ENCODE measurements around the gene ZNF445. TPM values are rescaled to one million over a fixed set of nuclear protein-coding genes. Genes with fewer than 3 reads are reported as not detected.

The ZNF445 gene
- total RNA-seq, 2 donors from 2014 or later = 4.9 to 7.8 TPM

- peaks cover 0 to 14% (median 0%) of the 10 kb centered on the region in 3 donors for H3K9me3 ChIP-seq
- DNase-seq (no peak), ATAC-seq (no peak)
- intact Hi-C loops (cut with DNase I) = no loop called here
- H3K36me3 ChIP-seq (replicated peaks in 1 of 2; ENCODE audit: insufficient read depth in 1 of 2, low read depth in 2 of 2) = no peaks in the 10 kb centered on the region
- no peaks in the 10 kb centered on the region for H3K4me1 ChIP-seq
- H3K27ac ChIP-seq = no peak overlapping the region
- TF ChIP-seq, protein P1, sequence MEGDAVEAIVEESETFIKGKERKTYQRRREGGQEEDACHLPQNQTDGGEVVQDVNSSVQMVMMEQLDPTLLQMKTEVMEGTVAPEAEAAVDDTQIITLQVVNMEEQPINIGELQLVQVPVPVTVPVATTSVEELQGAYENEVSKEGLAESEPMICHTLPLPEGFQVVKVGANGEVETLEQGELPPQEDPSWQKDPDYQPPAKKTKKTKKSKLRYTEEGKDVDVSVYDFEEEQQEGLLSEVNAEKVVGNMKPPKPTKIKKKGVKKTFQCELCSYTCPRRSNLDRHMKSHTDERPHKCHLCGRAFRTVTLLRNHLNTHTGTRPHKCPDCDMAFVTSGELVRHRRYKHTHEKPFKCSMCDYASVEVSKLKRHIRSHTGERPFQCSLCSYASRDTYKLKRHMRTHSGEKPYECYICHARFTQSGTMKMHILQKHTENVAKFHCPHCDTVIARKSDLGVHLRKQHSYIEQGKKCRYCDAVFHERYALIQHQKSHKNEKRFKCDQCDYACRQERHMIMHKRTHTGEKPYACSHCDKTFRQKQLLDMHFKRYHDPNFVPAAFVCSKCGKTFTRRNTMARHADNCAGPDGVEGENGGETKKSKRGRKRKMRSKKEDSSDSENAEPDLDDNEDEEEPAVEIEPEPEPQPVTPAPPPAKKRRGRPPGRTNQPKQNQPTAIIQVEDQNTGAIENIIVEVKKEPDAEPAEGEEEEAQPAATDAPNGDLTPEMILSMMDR (IDR thresholded peaks at IDR 0.05) = no peak
- no peak for TF ChIP-seq POLR2A (IDR thresholded peaks at IDR 0.05)
- H3K4me3 ChIP-seq = no peak overlapping the region
- H3K27me3 ChIP-seq = no peaks in the 10 kb centered on the region
- WGBS, 2 donors = 93 to 96% methylated on average over 5 to 7 of the region's 7 CpGs
These were observed 90.1 kb downstream of the ZNF445 start for GRCh38 chr3:44387404-44387803.

Other genes starting within 250 kb of the ZNF445 start
- not detected for gene TOPAZ1, start 235.8 kb downstream of the ZNF445 start, total RNA-seq
- 10 to 100 TPM; 14.8 to 15.6 TPM for gene TCAIM, start 138.9 kb downstream of the ZNF445 start, total RNA-seq
- 1 to 10 TPM; 3.3 to 7.0 TPM for gene ZKSCAN7, start 77.5 kb upstream of the ZNF445 start, total RNA-seq
- gene ZNF660, start 107.3 kb upstream of the ZNF445 start, total RNA-seq = 1 to 10 TPM; 2.1 to 6.3 TPM
- gene ZNF197, start 147.4 kb upstream of the ZNF445 start, total RNA-seq = 10 to 100 TPM; 10.9 to 17.1 TPM
- gene ZNF35, start 171.1 kb upstream of the ZNF445 start, total RNA-seq = 1 to 10 TPM; 3.1 to 7.9 TPM
- gene ZNF502, start 235.0 kb upstream of the ZNF445 start, total RNA-seq = 1 to 10 TPM; 2.3 TPM

All from body of pancreas (tissue), 4 donors.